Ascending aorta (tissue), 2 donors: ENCODE measurements around the gene BLOC1S4. TPM values are rescaled to one million over a fixed set of nuclear protein-coding genes. Genes with fewer than 3 reads are reported as not detected.

Experiments used
- DNase-seq, 2 donors: peaks; one replicate each; pipeline ENCODE4 v3.0.0-alpha.2; 2019; ENCODE audit warnings: low spot score in 2 of 2
- H3K27ac ChIP-seq, 2 donors: fragments of 200-600 bp; sonication (generic); one replicate each; pipeline ENCODE4 v1.5.1; 2016 to 2017; ENCODE audit warnings: mild to moderate bottlenecking in 1 of 2
- H3K27me3 ChIP-seq: fragments of 200-600 bp; sonication (generic); one replicate; pipeline ENCODE4 v1.5.1; 2017
- H3K36me3 ChIP-seq, 2 donors: fragments of 200-600 bp; sonication (generic); one replicate each; pipeline ENCODE4 v1.5.1; 2016
- H3K4me1 ChIP-seq, 2 donors: fragments of 200-600 bp; sonication (generic); one replicate each; pipeline ENCODE4 v1.5.1; 2016 to 2017; ENCODE audit warnings: mild to moderate bottlenecking in 1 of 2
- H3K4me3 ChIP-seq, 2 donors: fragments of 200-600 bp; sonication (generic); one replicate each; pipeline ENCODE4 v1.5.1; 2016 to 2017; ENCODE audit warnings: mild to moderate bottlenecking in 1 of 2
- H3K9me3 ChIP-seq, 2 donors: fragments of 200-600 bp; sonication (generic); one replicate each; pipeline ENCODE4 v1.5.1; 2016
- CTCF ChIP-seq, 3 experiments: fragments of 200-600 bp in 2 of 3; fragments of 450-650 bp in 1 of 3; sonication (generic) in 2 of 3; IDR thresholded peaks; one replicate each; pipeline ENCODE4 v1.5.1; 2016 to 2019; ENCODE audit warnings: antibody characterized with exemption in 3 of 3, mild to moderate bottlenecking in 1 of 3, moderate library complexity in 1 of 3
- intact Hi-C: fragments of 100-400 bp; cut with DNase I; formaldehyde crosslinking; loops from one replicate; pipeline ENCODE4 v1.15.1; 2023
- total RNA-seq: library from RNA; depleted of rRNA; stranded (reverse); fragments of >200 nt; gene quantifications from one replicate; pipeline ENCODE4 v1.1.0, GENCODE V29; 2016

BLOC1S4 gene
- total RNA-seq, 1 donor from 2014 or later = 37.5 TPM

GRCh38 chr4:6709230-6710114 is 6.5 kb upstream of the BLOC1S4 start, which contains the start of gene MRFAP1L1:
MRFAP1L1 (minus strand) TSS chr4:6709865; CDS start chr4:6709629, 236 bp downstream.
- H3K4me3 ChIP-seq = peak within 1 kb of the TSS; percentile 92 to 99
- H3K27ac ChIP-seq = peak within 1 kb of the TSS; percentile 83 to 85
- H3K4me1 ChIP-seq = peaks cover 0 to 28% of the 10 kb centered on the region in 2 donors
- peak; percentile 83 to 98 for DNase-seq
- intact Hi-C loops = loop anchor here (1.0 to 2.0 kb wide), 2 partner anchors 35 to 69 kb away; partner anchors contain the start of gene MRFAP1
- H3K27me3 ChIP-seq = no peaks in the 10 kb centered on the region
- H3K36me3 ChIP-seq = peaks cover 0 to 9% of the 10 kb centered on the region in 2 donors
- peak in 1 of 3 experiments; percentile 16 for TF ChIP-seq CTCF (IDR thresholded peaks at IDR 0.05)
- no peaks in the 10 kb centered on the region for H3K9me3 ChIP-seq

- Histone ChIP-seq H3K4me1 (peaks cover 0 to 28% of the 10 kb centered on the region in 2 donors), H3K36me3 (peaks cover 0 to 6% of the 10 kb centered on the region in 2 donors), H3K27ac (peak overlapping the region; percentile 83 to 85), H3K27me3 (no peaks in the 10 kb centered on the region), H3K9me3 (no peaks in the 10 kb centered on the region), H3K4me3 (peak overlapping the region; percentile 92 to 99)
- DNase-seq = no peak
- no peak for TF ChIP-seq CTCF (IDR thresholded peaks at IDR 0.05)
- intact Hi-C loops = no loop called here
These were observed 5.7 kb upstream of the BLOC1S4 start for GRCh38 chr4:6710282-6710681.

GRCh38 chr4:6710996-6711395 is 5.0 kb upstream of the BLOC1S4 start:
- Histone ChIP-seq H3K9me3 (no peaks in the 10 kb centered on the region), H3K4me1 (peaks cover 4 to 28% of the 10 kb centered on the region in 2 donors), H3K4me3 (no peak overlapping the region), H3K36me3 (no peaks in the 10 kb centered on the region), H3K27me3 (no peaks in the 10 kb centered on the region), H3K27ac (no peak overlapping the region)
- TF ChIP-seq CTCF (IDR thresholded peaks at IDR 0.05) = no peak
- DNase-seq = no peak
- intact Hi-C loops = no loop called here

GRCh38 chr4:6714954-6715353 is 1.0 kb upstream of the BLOC1S4 start:
- no peak for DNase-seq
- peak overlapping the region in 1 of 2 donors; percentile 88 for H3K27ac ChIP-seq
- H3K4me3 ChIP-seq = no peak overlapping the region
- no peak for TF ChIP-seq CTCF (IDR thresholded peaks at IDR 0.05)
- no peaks in the 10 kb centered on the region for H3K27me3 ChIP-seq
- peaks cover 4 to 18% of the 10 kb centered on the region in 2 donors for H3K4me1 ChIP-seq
- no peaks in the 10 kb centered on the region for H3K9me3 ChIP-seq
- intact Hi-C loops = loop anchor here (5.0 kb wide), 2 partner anchors 327 to 352 kb away; partner anchors contain the start of genes GRPEL1 and TADA2B
- no peaks in the 10 kb centered on the region for H3K36me3 ChIP-seq

- DNase-seq = no peak
- H3K4me3 ChIP-seq = peak overlapping the region; percentile 87 to 98
- intact Hi-C loops = loop anchor here (1.0 to 5.0 kb wide), 5 partner anchors 68 to 352 kb away; partner anchors contain the start of genes GRPEL1, MRFAP1 and TADA2B
- H3K9me3 ChIP-seq = no peaks in the 10 kb centered on the region
- H3K36me3 ChIP-seq = no peaks in the 10 kb centered on the region
- H3K27me3 ChIP-seq = no peaks in the 10 kb centered on the region
- TF ChIP-seq CTCF (IDR thresholded peaks at IDR 0.05) = no peak
- H3K27ac ChIP-seq = peak overlapping the region; percentile 88 to 95
- peaks cover 4 to 14% of the 10 kb centered on the region in 2 donors for H3K4me1 ChIP-seq
These were observed 313 bp upstream of the BLOC1S4 start for GRCh38 chr4:6715704-6716017.
